GM18502 (cell line): ENCODE measurements around the gene CROCC.
A peak's percentile ranks its signal among the peaks of the same experiment; 100 is the strongest.
"Not testable (repeated sequence)": the region's sequence is repeated elsewhere in the genome, so short reads cannot be mapped to it uniquely, and the experiment has no call there.

Experiments
- ATAC-seq: cut with Tn5 transposase; IDR thresholded peaks from one replicate; pipeline ENCODE4 v1.9.1; 2021; ENCODE audit warnings: mild to moderate bottlenecking; ENCODE audit not compliant: unreplicated experiment, poor library complexity

Gene CROCC

GRCh38 chr1:16933945-16934344 is 12.2 kb downstream of the CROCC start:
- not testable (repeated sequence) for ATAC-seq

DNA sequence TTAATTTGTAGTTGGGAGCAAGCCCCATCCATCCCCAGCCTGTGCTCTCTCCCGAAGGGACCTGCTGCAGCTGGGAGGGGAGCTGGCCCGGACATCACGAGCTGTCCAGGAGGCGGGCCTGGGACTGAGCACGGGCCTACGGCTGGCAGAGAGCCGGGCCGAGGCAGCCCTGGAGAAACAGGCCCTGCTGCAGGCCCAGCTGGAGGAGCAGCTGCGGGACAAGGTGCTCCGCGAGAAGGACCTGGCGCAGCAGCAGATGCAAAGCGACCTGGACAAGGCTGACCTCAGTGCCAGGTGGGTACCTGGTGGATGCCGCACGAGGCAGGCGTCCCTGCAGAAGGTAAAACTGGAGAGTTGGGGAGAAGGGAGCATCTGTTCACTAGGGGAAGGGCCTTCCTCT is 14.8 kb downstream of the CROCC start:
- ATAC-seq = not testable (repeated sequence)

DNA sequence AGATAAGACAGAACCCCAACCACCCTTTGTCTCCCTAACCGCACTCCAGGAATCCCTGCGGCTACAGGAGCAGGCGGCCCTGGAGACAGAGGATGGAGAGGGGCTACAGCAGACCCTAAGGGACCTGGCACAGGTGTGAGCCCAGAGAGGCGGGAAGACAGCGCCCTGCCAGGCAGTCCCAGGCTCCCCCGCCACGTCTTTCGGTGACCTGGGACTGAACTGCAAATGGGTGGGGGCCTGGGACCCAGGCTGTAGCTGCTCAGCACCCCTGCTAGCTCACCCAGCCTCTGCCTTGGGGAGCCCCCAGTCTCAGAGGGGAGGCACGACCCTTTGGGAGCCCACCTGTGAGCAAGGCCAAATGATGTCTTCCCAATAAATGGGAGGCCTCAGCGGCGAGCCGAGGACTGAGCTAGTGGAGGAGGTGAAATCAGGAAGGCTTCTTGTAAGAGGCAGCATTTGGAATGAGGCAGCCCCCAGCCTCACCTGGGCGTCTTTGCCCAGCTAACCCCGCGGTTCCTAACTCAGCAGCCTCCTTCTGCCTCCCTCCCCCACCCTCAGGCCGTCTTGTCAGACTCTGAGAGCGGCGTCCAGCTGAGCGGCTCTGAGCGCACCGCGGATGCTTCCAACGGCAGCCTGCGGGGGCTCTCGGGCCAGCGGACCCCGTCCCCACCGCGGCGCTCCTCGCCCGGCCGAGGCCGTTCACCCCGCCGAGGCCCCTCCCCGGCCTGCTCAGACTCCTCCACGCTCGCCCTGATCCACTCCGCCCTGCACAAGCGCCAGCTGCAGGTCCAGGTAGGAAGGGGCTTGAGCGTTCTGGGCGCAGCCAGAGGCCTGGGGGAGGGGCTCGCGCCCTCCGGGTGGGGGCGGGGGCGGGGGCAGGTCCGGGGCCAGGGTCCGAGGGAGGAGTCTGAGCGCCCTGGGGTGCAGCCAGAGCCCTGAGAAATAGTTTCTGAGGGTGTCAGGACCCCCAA is 16.9 kb downstream of the CROCC start:
- ATAC-seq = no peak

GRCh38 chr1:16939386-16940180 is 17.9 kb downstream of the CROCC start:
- not testable (repeated sequence) for ATAC-seq

DNA sequence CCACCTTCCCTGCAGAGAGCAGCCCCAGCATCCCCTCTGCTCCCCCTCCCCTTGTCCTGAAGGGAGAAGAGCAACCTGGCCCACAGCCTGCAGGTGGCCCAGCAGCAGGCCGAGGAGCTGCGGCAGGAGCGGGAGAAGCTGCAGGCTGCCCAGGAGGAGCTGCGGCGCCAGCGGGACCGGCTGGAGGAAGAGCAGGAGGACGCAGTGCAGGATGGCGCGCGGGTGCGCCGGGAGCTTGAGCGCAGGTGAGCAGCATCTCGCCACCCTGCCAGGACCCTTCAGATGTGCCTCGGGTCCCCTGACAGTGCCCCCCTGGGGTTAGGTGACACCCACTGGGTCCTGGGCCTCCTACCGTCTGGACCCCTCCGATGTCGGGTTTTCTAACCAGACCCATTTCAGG is 22.3 kb downstream of the CROCC start:
- no peak for ATAC-seq

DNA sequence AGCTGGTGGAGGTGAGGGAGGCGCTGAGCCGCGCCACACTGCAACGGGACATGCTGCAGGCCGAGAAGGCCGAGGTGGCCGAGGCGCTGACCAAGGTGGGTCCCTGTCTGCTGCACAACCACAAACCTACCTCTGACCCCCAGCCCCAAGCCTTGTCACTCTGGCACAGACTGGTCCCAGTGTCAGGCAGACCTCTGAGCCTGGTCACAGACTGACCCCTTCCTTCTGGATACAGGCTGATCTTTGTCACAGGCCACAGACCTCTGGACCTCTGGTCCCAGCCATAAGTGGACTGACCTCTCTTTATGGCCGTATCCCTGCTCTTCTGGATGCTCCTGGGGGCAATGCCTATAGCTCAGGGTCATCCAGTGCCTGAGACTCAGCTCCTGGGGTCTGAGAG is 23.8 kb downstream of the CROCC start:
- not testable (repeated sequence) for ATAC-seq

DNA sequence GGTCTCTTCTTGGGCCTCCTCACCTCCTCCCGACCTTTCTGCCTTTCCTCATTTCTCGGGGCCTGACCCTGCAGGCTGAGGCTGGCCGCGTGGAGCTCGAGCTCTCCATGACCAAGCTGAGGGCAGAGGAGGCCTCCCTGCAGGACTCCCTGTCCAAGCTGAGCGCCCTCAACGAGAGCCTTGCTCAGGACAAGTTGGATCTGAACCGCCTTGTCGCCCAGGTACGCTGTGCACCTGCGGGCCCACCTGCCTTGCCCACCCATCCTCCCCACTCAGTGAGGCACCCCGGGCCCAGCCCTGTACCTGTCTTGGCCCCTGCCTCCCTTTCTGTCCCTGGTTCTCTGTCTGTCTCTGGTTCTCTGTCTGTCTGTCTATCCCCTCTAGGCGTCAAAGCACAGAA is 24.5 kb downstream of the CROCC start:
- not testable (repeated sequence) for ATAC-seq

DNA sequence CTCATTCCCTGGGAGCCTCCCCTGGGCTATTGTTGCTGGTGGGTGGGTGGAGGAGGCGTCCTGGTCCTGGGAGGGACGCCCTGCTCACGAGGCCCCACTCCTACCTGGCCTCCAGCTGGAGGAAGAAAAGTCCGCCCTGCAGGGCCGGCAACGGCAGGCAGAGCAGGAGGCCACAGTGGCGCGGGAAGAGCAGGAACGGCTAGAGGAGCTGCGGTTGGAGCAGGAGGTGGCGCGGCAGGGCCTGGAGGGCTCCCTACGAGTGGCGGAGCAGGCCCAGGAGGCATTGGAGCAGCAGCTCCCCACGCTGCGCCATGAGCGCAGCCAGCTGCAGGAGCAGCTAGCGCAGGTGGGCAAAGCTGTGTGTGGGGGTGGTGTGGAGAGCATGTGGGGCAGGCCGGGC is 24.9 kb downstream of the CROCC start:
- no peak for ATAC-seq

DNA sequence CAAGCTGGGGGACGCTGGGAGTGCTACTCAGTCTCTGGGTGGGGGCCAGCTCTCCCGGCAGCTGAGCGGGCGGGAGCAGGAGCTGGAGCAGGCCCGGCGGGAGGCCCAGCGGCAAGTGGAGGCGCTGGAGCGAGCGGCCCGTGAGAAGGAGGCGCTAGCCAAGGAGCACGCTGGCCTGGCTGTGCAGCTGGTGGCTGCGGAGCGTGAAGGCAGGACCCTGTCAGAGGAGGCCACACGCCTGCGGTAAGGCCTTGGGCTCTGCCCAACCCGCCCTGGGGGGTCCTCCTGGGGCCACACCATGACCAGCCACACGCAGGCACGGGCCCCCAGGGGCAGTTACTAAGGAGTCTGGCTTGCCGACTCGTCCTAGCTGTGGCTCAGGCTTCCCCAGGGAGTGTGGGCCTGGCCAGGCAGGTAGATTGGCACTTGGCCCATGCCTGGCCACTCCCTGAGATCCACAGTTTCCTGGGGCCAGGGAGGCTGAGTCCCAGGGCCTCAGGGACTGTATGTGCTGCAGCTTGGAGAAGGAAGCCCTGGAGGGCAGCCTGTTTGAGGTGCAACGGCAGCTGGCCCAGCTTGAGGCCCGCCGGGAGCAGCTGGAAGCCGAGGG is 26.7 kb downstream of the CROCC start:
- ATAC-seq = not testable (repeated sequence)

- not testable (repeated sequence) for ATAC-seq
Observed at GRCh38 chr1:16949026-16949425, 27.3 kb downstream of the CROCC start.

DNA sequence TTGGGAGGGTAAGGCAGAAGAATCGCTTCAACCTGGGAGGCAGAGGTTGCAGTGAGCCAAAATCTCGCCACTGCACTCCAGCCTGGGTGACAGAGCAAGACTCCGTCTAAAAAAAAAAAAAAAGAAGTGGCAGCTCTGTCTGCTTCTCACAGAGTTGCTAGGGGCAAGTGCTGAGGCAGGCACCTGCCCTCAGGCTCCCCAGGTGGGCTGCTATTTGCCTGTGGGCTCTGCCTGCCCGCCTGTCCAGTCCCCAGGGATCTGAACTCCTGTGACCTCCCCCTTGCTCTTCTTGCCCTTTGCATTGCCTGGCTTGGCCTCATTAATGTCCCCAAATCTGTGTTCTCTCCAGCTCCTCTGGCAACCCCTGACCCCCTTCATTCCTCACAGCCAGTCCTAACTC is 30.6 kb downstream of the CROCC start:
- not testable (repeated sequence) for ATAC-seq

GRCh38 chr1:16954579-16954978 is 32.8 kb downstream of the CROCC start:
- ATAC-seq = no peak

DNA sequence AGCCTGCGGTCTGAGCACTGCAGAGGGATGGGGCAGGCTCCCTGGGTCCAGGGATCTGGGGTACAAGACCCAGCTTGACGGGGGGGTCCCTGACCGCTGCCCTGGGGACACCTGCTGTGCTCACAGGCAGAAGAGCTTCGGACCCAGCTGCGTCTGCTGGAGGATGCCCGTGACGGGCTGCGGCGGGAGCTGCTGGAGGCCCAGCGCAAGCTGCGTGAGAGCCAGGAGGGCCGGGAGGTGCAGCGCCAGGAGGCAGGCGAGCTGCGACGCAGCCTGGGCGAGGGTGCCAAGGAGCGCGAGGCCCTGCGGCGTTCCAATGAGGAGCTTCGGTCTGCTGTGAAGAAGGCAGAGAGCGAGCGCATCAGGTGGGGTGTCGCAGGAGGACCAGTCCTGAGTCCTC is 33.5 kb downstream of the CROCC start:
- ATAC-seq = no peak

- no peak for ATAC-seq
Observed at GRCh38 chr1:16956775-16957174, 35.0 kb downstream of the CROCC start.

DNA sequence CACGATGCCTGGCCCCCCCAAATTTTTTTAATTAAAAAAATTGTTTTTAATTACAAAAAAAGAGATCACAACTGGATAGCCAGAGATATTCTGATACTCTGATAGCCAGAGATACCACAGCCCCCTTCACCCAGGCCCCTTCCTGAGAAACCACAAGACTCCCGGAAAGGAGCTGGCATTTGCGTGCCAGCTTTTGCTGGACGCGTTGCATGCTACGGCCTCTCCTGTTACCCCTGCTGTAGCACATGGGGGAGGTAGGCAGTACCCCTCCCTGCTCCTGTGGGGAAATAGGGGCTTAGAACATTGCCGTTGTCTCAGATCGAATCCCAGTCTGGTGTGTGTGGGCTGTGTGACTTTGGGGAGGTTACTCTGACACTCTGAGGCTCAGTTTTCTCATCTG is 36.0 kb downstream of the CROCC start:
- no peak for ATAC-seq

GRCh38 chr1:16958475-16958874 is 36.7 kb downstream of the CROCC start:
- no peak for ATAC-seq

- peak; percentile 80 for ATAC-seq
Observed at GRCh38 chr1:16960560-16961296, 39.0 kb downstream of the CROCC start.

- ATAC-seq = no peak
Observed at GRCh38 chr1:16961297-16962133, 39.8 kb downstream of the CROCC start.

GRCh38 chr1:16964169-16964568 is 42.4 kb downstream of the CROCC start:
- not testable (repeated sequence) for ATAC-seq
